DMS 273 (cell line): ENCODE measurements around the gene ANO4.
"Not testable (repeated sequence)": the region's sequence is repeated elsewhere in the genome, so short reads cannot be mapped to it uniquely, and the experiment has no call there.

Experiments
- DNase-seq: peaks from one replicate; lab custom pipeline; 2025; ENCODE audit not compliant: unreplicated experiment; lab: John Stamatoyannopoulos, UW

ANO4 gene

DNA sequence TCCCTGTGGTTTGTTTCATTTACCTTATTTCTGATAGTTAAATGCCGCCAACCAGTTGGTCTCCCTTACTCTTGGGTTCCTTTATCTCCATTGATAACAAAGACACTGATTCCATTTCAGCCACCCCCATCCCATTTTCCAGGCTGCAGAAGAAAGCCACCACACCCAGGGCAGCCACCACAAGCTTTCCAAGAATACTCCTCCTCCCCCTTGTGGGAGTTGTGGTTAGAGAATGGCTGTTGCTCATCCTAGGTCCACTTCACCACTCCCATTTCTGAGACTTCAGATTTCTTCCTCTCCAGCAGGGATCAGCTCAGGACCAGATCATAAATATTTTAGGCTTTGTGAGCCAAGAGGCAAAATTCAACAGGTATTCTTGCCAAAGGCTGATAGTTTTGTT lies 73.9 kb downstream of the ANO4 start:
- DNase-seq = no peak

DNA sequence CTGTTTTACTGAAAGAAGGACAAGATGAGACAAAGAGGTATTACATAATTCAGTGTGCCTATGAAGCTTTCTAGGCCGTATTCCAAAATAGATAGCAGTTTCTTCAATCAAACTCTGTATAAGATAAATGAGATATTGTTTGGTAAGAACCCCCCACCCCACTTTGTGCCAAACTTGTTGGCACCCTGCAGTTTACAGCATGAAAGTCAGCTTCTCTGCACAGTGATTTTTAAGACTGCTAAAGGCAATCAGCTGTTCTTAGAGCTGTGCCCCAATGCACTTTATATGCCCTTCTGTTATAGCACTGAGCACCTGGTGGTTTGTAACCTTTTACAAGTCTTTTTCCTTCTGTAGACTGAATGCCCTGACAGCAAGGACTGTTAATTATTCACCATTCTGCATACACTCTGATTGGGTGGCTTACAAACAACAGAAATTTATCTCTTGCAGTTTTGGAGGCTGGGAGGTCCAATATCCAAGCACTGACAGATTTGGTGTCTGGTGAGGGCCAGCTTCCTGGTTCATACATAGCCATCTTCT lies 76.7 kb downstream of the ANO4 start:
- DNase-seq = no peak

DNA sequence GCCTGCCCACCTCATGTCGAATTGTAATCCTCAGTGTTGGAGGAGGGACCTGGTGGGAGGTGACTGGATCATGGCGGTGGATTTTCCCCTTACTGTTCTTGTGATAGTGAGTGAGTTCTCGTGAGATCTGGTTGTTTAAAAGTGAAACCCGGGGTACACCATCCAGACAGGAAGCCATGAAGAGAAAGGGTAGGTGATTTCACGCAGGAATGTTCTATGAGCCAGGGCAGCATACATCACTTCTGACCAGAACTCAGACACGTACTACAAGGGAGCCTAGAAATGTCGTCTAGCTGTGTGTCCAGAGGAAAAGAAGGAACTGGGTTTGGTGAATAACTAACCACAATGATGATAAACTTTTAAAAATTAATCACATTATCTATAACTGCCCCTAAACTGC lies 80.6 kb downstream of the ANO4 start:
- DNase-seq = no peak

DNA sequence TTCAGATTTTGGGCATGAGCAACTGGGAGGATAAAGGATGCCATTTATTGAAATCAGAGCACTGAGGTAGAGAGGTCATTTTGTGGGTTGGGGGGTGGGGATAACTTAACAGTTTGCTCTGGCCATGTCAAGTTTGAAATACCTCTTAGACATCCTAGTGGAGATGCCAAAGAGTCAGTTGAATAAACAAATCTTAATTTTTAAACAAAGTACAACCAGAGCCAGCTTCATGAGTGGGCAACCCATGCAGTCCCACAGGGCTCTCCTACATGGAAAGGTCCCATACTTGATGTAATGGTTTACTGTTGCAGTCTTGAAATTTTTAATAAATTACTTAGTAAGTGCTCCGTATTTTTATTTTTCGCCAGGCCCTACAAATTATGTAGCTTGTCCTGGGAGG lies 81.2 kb downstream of the ANO4 start:
- no peak for DNase-seq

DNA sequence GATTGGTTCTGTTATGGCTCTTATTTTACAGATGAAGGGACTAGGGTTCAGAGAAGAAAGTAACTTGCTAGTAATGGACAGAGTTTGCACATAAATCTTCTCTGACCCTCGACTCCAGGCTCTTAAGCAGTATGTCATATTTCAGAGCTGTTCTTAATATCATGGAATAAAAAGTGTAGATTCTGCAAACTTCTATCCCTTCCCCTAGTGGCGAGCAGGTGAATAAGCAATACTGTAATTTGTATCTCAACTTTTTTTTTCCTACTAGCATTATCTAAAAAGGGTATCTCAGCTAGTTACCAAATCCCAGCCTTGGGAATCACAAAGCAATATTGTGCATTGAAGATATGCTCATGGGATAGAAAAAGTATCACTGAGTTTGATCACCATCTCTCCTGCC lies 83.2 kb downstream of the ANO4 start:
- no peak for DNase-seq

DNA sequence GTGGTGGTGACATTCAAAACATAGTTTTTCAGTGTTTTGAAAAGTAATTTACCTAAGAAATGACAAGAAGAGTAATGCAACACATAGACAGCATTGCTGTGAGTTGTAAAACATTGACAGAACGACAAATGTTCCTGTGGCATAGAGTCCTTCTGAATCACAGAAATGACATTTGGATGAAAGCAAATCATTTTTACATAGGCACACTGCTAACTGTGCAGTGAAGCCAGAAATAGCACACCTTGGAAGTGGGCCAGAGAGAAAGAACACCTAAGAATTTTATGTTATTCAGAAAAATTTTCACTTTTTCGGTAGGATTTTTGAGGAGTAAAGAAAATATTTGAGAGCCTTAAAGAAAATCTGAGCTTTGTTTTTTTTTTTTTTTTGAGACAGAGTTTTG lies 100.6 kb downstream of the ANO4 start:
- DNase-seq = no peak

DNA sequence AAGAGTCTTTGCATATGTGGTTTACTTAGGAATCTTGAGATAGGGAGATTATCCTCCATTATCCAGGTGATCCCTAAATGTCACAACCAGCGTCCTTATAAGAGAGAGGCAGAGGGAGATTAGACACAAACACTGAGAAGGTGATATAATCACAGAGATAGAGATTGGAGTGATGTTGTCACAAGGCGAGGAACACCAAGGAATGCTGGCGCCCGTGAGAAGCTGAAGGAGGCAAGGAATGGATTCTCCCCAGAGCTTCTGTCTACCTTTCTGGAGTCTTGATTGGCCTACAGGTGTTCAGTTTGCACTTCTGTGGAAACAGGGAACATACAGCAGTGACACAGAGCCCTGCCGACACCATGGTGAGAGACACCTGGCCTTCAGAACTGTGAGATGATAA lies 101.6 kb downstream of the ANO4 start:
- DNase-seq = no peak

DNA sequence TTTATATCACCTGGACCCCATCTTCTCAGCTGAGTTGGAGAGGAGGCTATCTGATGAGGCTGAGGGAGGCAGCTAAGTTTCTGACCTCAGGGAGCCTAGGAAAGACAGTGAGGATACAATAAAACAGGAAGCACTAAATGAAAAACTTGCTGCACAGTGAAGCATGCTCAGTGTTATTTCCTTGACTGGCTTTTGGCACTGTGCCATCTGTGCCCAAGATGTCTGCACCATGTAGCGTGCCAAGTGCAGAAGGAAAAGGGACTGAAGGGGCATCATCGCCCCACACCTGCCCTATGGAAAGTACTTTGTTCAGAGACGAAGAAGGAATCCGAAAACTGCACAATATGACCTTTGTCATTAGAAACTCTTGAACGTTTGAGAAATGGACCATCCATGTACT lies 102.7 kb downstream of the ANO4 start:
- no peak for DNase-seq

DNA sequence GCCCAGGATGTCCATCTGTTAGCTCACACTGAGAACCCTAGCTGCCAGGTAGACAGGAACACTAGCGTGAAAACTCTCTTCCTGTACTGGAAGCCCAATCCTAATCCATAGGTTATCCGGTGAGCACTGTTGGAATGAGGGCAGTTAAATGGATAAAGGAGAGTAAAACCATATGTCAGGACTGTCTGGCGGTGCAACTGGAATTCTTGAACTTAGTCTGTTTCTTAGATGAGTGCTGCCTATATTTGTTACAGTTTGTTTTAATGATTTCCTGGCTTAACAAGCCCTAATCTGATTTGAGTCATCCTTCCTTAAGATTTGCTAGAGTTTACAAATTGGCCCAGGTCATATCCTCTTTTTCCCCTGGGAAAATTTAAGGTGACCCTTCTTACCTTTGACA lies 104.7 kb downstream of the ANO4 start:
- no peak for DNase-seq

DNA sequence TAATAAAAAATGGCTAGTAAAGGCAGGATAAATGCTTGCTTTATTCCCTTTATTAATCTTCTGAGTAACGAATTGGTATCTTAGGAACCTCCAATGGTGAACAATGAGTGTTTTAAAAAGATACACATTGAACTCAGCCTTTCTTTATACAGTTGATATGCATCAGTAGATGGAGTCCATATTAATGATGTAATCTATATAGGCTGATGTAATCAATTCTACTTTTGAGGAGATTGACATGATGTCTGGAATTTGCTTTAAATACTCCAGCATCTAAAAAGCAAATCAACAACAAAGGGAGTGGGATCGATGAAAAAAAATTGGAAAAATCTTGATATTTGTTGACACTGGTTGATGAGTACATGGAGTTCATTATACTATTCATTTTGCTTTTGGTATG lies 106.2 kb downstream of the ANO4 start:
- DNase-seq = no peak

DNA sequence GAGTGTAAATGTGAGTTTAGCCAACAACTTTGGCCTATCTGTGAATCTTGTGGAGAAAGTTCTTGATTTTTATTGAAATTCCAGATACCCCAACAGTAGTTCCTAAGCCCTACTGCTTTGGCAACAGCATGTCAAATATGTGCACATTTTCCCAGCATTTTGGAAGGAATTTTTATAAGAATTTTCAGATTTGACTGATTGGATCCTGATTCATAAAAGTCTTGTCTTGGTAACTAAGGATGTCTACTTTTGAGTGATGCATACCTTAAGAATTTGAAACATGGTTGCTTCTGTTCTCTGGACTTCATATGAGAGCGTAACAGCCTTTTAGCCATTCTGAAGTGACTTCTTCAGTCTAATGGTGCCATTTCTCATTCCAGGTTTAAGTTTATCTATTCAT lies 106.7 kb downstream of the ANO4 start:
- no peak for DNase-seq

DNA sequence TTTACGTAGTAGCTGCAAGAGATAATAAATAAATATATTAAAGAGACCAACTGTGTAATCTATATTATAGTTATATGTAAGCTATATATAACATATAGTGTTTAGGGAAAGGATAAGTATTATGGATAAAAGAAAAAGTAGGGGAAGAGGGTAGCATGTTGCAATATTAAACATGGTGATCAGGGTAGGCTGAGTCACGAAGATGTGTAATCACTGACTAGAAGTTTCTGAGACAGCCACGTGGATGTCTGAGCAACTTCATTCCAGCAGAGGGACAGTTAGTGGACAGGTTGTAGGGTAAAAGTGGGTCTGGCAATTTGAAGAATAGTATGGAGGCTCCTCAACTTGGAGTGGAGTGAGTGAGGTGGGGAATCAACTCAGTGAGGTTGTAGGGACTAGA lies 109.7 kb downstream of the ANO4 start:
- no peak for DNase-seq

DNA sequence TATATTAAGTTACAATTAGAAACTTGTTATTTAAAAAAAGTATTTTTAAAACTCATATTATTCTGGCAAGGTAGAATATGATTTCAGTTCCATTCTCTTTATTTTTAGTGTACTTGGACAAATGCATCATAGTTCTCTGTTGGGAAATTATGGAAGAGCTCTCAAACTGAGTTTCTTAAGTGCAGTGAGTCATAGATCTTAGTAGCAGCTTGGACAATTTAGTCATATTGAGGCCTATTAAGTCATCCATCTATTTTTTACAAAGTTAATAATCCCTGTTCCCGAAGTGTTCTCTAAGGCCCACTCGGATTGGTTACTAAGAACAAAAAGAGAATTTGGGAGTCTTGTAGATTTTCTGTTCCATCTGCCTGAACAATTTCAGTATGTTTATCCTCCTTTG lies 113.9 kb downstream of the ANO4 start:
- no peak for DNase-seq

DNA sequence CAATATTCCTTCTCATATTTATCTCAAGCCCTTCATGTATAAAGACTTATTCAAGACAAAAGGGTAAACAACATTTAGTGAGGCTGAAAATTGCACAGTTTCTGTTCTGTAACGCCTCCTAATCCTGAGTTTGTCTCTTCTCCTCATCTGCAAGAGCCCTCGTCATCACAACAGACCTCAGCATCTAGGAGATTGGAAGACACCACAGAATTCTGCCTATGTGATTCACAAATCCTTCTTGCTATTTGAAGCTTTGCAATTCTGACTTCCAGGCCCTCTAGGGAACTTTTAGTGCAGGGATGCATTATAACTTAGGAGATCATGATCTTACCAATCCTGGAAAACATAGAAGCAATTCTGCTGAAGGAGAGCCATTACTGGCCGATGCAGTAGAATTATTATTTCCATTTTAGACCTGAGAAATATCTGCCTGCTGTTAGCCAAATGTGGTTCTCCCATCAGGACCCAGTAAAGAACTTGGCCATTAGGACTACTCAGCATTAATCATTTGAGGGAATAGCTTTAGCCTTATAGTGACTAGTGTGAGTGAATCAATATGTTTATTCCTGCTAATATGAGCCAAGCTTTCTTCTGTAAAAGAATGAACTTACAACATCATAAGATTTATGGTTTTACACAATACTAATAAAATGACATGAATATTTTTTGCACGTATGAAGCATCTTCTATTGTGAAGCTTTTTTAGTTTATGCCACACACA lies 119.5 kb downstream of the ANO4 start:
- DNase-seq = no peak

DNA sequence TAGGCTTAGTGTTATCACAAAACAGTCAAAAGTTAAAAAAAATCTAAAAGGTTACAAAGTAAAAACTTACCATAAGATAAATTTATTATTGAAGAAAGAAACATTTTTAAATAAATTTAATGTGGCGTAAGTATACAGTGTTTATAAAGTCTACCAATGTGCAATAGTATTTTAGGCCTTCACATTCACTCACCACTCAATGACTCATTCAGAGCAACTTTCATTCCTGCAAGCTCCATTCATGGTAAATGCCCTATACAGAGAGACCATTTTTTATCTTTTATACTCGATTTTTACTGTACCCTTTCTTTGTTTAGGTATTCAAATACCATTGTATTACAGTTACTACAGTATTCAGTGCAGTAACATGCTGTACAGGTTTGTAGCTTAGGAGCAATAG lies 124.5 kb downstream of the ANO4 start:
- no peak for DNase-seq

DNA sequence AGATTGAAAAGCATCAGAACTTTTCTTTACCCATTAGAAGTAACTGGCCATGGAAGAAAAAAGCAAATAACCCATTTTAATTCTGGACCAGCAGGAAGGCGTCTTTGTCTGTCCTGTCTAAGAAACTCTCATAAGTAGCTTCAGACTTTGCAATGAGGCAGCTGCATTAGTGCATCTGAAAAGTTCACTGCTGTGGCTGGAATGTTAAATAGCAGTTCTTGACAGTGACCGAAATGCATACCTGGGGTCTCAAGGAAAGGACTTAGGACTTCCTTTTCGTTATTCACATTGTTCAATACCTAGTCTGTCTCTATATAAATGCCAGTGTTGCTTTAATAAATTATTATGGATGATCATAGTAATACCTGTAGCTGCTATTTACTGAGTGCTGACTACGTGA lies 125.9 kb downstream of the ANO4 start:
- DNase-seq = no peak

DNA sequence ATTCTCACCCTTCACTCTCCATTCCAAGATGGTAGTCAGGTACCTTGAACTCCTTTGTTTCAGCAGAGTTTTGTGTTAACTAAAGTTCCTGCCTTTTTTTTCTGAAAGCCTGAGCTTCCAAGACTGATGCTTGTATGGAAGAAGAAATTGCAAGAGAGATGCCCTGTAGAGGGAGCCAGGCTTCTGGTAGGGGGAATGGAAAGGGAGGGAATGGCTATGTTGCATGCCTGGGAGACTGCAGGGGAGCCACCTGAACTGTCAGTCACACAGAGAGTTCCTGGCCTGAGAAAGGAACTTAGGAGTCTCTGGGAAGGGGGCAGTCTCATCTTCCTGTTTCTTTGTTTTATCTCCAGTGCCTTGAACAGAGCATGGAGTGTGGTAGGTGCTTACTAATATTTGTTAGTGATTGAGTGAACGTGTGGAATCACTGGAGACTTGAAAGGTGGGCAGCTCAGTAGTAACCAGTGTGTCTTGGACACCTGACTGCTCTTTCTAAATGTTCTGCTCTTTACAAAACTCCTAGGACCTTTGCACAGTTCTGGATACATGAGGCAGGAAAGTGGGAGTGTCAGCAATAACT lies 132.2 kb downstream of the ANO4 start:
- peak; percentile 27 for DNase-seq

DNA sequence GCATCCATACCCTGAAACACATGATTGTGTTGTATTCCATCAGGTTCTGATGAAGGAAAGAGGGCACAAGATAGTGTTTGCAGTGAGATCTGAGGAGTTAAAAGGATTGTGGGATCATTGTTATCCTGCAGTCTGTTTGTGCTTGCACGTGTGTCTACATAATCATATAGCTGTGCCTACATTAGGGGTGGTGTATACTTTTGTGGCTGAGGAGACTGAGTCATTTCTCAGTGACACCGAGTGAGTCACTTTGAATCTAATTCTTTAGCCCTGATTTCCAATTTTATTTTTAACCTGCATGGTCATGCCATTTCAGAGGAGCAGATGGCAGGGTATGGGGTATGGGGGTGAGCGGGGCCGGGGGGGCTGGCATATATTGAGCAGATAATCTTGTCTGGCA lies 133.2 kb downstream of the ANO4 start:
- DNase-seq = no peak

DNA sequence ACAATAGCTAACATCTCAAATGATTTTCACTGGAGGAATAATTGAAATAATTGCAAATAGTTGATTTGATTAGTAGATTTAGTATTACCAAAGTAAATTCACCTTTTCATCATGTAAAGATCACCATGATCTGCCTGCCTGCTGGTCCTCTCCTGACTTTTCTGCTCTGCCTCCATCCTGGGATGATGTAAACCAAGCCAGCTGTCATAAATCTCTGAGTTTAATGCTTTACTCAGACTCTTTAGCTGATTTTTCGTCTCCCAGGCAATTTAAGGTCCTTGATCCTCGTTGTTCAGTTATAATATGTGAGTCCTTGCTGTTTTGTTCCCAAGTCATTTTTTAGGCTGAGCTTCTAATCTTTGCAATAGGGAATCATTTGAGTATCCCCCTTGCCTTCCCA lies 138.0 kb downstream of the ANO4 start:
- DNase-seq = no peak

DNA sequence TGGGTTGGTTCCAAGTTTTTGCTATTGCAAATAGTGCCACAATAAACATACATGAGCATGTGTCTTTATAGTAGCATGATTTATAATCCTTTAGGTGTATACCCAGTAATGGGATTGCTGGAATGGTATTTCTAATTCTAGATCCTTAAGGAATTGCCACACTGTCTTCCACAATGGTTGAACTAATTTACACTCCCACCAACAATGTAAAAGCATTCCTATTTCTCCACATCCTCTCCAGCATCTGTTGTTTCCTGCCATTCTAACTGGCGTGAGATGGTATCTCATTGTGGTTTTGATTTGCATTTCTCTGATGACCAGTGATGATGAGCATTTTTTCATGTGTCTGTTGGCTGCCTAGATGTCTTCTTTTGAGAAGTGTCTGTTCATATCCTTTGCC lies 139.0 kb downstream of the ANO4 start:
- not testable (repeated sequence) for DNase-seq

DNA sequence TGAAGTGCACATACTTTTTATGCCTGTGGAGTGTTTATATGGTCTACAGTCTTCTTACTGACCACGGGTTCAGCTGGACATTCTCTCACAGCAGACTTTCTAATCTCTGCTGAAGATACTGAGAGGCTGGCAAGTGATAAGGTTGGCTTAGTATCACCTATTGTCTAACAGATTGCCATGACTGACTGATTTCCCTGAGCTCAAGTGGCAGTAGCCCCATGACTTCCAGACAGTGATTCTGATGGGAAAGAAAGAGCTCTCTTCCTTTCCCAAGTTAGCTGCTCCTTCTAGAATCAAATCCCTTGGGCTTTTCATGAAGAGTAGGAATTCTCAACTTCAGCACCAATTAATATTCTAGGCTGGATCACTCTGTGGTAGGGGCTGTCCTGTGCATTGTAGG lies 141.4 kb downstream of the ANO4 start:
- DNase-seq = no peak

DNA sequence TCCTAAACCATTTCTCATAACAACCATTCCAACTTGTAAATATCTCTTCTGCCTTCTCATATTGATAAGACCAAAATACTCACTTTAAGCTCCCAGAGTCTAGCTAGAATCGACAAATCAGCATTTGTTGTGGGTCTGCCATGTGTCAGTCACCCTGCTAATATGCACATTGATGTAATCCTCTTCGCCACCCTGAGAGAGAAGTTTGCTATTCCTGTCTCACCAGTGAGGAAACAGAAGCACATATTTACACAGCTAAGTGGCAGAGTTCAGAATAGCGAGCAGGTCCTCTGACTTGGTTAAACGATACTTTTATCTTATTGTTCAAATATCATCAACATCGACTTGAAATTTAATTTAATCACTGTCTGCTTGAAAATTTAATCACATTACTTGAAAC lies 142.1 kb downstream of the ANO4 start:
- DNase-seq = no peak

DNA sequence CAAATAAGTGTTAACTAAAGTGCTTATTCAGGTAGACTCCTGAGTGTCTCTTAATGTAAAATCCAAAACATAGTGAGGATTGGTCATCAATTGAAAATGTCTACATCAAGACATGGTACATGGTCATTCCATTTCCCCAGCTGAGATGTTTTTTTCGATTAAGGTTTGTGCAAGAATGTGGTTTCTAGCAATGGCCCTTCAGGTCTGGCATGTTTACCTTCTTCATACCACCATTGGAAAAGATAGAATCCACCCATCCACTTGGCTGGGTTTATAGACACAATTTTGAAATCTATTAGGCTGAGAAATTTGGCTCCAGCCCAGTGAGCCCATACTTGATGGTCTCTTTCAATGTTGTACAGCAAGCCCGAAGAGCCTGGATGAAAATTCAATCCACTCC lies 145.9 kb downstream of the ANO4 start:
- DNase-seq = no peak
